Measurements from ENCODE around the gene DCAF11.

DCAF11 gene

DNA sequence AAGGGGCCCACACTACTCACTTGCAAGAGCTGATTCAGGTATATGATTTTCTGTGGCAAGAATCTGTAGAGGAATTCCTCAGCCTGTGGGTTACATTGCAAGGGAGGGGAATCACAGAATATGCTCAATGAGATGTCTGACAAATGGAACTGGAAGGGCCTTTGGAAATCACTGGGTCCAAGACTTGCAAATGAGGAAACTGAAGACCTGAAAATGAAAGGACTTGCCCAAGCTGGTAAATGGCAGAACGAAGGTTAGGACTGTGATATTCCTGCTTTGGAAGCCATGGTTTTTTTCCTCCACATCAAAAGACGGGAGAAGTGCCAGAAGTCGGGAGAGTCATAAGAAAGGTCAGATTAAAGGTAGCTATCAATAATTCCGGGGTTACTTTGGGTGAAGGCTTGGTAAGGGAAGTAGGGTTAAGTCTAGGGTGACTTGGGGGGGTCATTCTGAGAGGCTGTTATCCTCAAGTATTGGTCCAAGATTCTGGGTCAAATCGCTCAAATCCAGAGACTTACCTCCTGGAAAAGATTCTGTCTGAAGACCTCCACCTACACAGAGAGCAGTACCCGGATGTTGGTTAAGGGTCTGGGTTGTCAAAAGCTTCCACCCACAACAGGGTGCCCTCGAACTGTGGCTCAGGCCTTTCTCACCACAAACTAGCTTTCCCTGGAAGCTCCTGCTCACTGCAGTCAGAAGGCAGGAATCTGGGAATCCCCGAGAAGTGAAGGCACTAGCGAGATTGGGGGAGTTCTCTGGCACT lies 31.3 kb downstream of the DCAF11 start:
- H3K4me3 ChIP-seq (ENCODE audit: low read depth, low read length) = peak overlapping the region; percentile 96
- no peak for TF ChIP-seq CTCF (IDR thresholded peaks at IDR 0.05; ENCODE audit: insufficient read depth, low read depth, low read length, missing control alignments)
- DNase-seq (ENCODE audit: low read depth) = no peak

DNA sequence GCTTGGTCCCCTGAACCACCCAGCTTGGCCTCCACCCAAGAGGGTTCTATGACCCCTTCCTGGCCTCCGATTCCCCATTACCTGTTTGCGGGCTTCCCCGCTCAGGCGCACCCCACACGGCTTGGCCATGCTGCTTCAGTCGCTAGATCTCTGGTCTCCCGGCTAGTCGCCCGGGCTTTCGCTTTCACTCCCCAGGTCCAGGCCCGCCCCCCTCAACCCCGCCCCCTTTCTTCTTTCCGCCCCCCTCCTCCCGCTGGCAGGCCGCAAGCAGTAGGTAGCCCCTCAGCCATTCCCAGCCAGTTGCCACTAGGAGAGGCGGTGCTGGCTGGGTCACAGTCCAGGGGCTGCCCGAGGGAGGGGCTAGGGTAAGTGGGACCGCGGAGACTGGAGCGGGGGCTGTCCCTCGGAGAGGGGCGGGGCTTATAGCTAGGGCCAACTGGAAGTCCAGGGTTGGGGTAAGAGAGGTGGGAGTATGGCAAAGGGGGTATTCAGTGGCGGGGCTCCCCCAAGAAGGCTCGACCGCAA lies 31.9 kb downstream of the DCAF11 start, which contains the start of gene PSME2:
Gene PSME2 (minus strand): TSS at position 158 of the 525 bp plus-strand sequence. CDS start 29 bp downstream, at position 129.
- peak; percentile 99 for DNase-seq (ENCODE audit: low read depth)
- TF ChIP-seq CTCF (IDR thresholded peaks at IDR 0.05; ENCODE audit: insufficient read depth, low read depth, low read length, missing control alignments) = no peak
- peak within 1 kb of the TSS; percentile 96 for H3K4me3 ChIP-seq (ENCODE audit: low read depth, low read length)

GRCh38 chr14:24146978-24147760 lies 32.6 kb downstream of the DCAF11 start, which contains the start of gene RNF31:
Gene RNF31 (plus strand): TSS chr14:24147498. CDS start chr14:24147699, 201 bp downstream.
- peak within 1 kb of the TSS; percentile 96 for H3K4me3 ChIP-seq (ENCODE audit: low read depth, low read length)
- peak; percentile 99 for DNase-seq (ENCODE audit: low read depth)
- no peak for TF ChIP-seq CTCF (IDR thresholded peaks at IDR 0.05; ENCODE audit: insufficient read depth, low read depth, low read length, missing control alignments)

DNA sequence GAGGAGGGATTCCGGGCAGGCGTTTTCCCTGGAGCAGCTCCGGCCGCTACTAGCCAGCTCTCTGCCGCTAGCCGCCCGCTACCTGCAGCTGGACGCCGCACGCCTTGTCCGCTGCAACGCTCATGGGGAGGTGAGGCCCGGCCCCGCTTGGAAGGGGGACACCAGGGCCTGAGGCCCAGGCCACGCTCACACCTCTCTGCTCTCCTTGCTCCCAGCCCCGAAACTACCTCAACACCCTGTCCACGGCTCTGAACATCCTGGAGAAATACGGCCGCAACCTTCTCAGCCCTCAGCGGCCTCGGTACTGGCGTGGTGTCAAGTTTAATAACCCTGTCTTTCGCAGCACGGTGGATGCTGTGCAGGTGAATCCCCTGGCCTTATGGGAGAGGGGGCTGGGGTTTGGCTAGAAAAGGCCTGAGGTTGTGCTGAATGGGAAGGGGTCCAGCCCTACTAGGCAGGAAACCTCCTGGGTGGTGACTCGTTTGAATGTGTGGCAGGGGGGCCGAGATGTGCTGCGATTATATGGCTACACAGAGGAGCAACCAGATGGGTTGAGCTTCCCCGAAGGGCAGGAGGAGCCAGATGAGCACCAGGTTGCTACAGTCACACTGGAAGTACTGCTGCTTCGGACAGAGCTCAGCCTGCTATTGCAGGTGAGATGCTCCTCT lies 33.3 kb downstream of the DCAF11 start:
- DNase-seq (ENCODE audit: low read depth) = no peak
- peak overlapping the region; percentile 96 for H3K4me3 ChIP-seq (ENCODE audit: low read depth, low read length)
- no peak for TF ChIP-seq CTCF (IDR thresholded peaks at IDR 0.05; ENCODE audit: insufficient read depth, low read depth, low read length, missing control alignments)

- no peak for DNase-seq (ENCODE audit: low read depth)
Observed at GRCh38 chr14:24149302-24149969, 34.9 kb downstream of the DCAF11 start.

More at GRCh38 chr14:24149302-24149969, 34.9 kb downstream of the DCAF11 start:
- H3K4me3 ChIP-seq (ENCODE audit: low read depth, low read length) = no peak overlapping the region
- no peak for TF ChIP-seq CTCF (IDR thresholded peaks at IDR 0.05; ENCODE audit: insufficient read depth, low read depth, low read length, missing control alignments)
